Colonic mucosa (tissue), 4 donors: ENCODE data around the gene NMU. TPM values are rescaled to one million over a fixed set of nuclear protein-coding genes. Genes with fewer than 3 reads are reported as not detected.
A peak's percentile ranks its signal among the peaks of the same experiment; 100 is the strongest.

Experiments
- DNase-seq: peaks from one replicate; pipeline ENCODE4 v3.0.0-alpha.2; 2020
- H3K27ac ChIP-seq: fragments of 200-600 bp; one replicate; pipeline ENCODE4 v1.8.0; 2021
- H3K27me3 ChIP-seq: fragments of 200-600 bp; one replicate; pipeline ENCODE4 v1.8.0; 2021
- H3K36me3 ChIP-seq: fragments of 200-600 bp; one replicate; pipeline ENCODE4 v1.8.0; 2021
- H3K4me1 ChIP-seq: fragments of 200-600 bp; one replicate; pipeline ENCODE4 v1.8.0; 2021; ENCODE audit warnings: mild to moderate bottlenecking
- H3K4me3 ChIP-seq: fragments of 200-600 bp; one replicate; pipeline ENCODE4 v1.8.0; 2021
- H3K9ac ChIP-seq, 2 donors: one replicate each; pipeline ENCODE4 v1.7.0; 2013; ENCODE audit warnings: control low read depth in 2 of 2, low read depth in 2 of 2, low read length in 2 of 2
- H3K9me3 ChIP-seq: fragments of 200-600 bp; one replicate; pipeline ENCODE4 v1.8.0; 2021
- CTCF ChIP-seq: fragments of 200-600 bp; IDR thresholded peaks from one replicate; pipeline ENCODE4 v1.8.0; 2022; ENCODE audit warnings: antibody characterized with exemption, mild to moderate bottlenecking
- intact Hi-C: fragments of 100-400 bp; cut with DNase I; formaldehyde crosslinking; loops from one replicate; pipeline ENCODE4 v1.14.1; 2022
- total RNA-seq, 2 donors: library from RNA; stranded (reverse); fragmentation: NEBNext Ultra II Directional in 1 of 2; extraction: Animal tissue kit (Norgen Biotek cat#: 25700) in 1 of 2; gene quantifications; one replicate each; pipeline ENCODE4 v1.2.1, GENCODE V29; 2021
- donor health status: healthy.
- donor health status: DM: no; HTN: no; CAD: no.
- donor health status: DM: no; HTN: no; CAD: no.

The NMU gene
- total RNA-seq, 2 donors from 2014 or later: 0.66 to 1.9 TPM

GRCh38 chr4:55547466-55547770, 88.7 kb downstream of the NMU start:
- intact Hi-C loops: loop anchor here (10.0 kb wide), 1 partner anchor 113 kb away; no protein-coding TSS in a partner anchor

GRCh38 chr4:55546756-55547465, 89.2 kb downstream of the NMU start, which contains the start of gene CLOCK:
Gene CLOCK (minus strand): TSS chr4:55546909. CDS start chr4:55482785, 64,124 bp downstream.
- H3K4me1 ChIP-seq: no peaks in the 10 kb centered on the region
- intact Hi-C loops: loop anchor here (10.0 kb wide), 1 partner anchor 112 kb away; no protein-coding TSS in a partner anchor

More at GRCh38 chr4:55547466-55547770, 88.7 kb downstream of the NMU start:
- H3K4me3 ChIP-seq: peak overlapping the region; percentile 94
- H3K36me3 ChIP-seq: no peaks in the 10 kb centered on the region
- no peak for TF ChIP-seq CTCF
- peak overlapping the region; percentile 82 to 91 for H3K9ac ChIP-seq
- H3K27me3 ChIP-seq: no peaks in the 10 kb centered on the region
- no peaks in the 10 kb centered on the region for H3K4me1 ChIP-seq
- H3K9me3 ChIP-seq: no peaks in the 10 kb centered on the region
- peak overlapping the region; percentile 99 for H3K27ac ChIP-seq
- DNase-seq: no peak

GRCh38 chr4:55546506-55546755, 89.7 kb downstream of the NMU start:
- Histone ChIP-seq H3K27me3 (no peaks in the 10 kb centered on the region), H3K9me3 (no peaks in the 10 kb centered on the region), H3K27ac (peak overlapping the region; percentile 99), H3K36me3 (no peaks in the 10 kb centered on the region), H3K4me1 (no peaks in the 10 kb centered on the region), H3K9ac (peak overlapping the region; percentile 82 to 91), H3K4me3 (peak overlapping the region; percentile 94)
- no peak for TF ChIP-seq CTCF
- intact Hi-C loops: loop anchor here (10.0 kb wide), 1 partner anchor 112 kb away; no protein-coding TSS in a partner anchor
- DNase-seq: no peak

More at GRCh38 chr4:55546756-55547465, 89.2 kb downstream of the NMU start, which contains the start of gene CLOCK:
- no peaks in the 10 kb centered on the region for H3K9me3 ChIP-seq
- H3K4me3 ChIP-seq: peak within 1 kb of the TSS; percentile 94
- H3K27me3 ChIP-seq: no peaks in the 10 kb centered on the region
- peak; percentile 43 for TF ChIP-seq CTCF
- H3K27ac ChIP-seq: peak within 1 kb of the TSS; percentile 99
- no peaks in the 10 kb centered on the region for H3K36me3 ChIP-seq
- peak within 1 kb of the TSS; percentile 82 to 91 for H3K9ac ChIP-seq
- peak; percentile 83 for DNase-seq

- no peaks in the 10 kb centered on the region for H3K4me1 ChIP-seq
- peak; percentile 81 for DNase-seq
- no peaks in the 10 kb centered on the region for H3K9me3 ChIP-seq
- peak overlapping the region; percentile 70 to 91 for H3K9ac ChIP-seq
- TF ChIP-seq CTCF: no peak
- intact Hi-C loops: loop anchor here (10.0 kb wide), 1 partner anchor 111 kb away; no protein-coding TSS in a partner anchor
- H3K4me3 ChIP-seq: peak overlapping the region; percentile 94
- H3K27ac ChIP-seq: peak overlapping the region; percentile 99
- no peaks in the 10 kb centered on the region for H3K36me3 ChIP-seq
- H3K27me3 ChIP-seq: no peaks in the 10 kb centered on the region
Measured at GRCh38 chr4:55545641-55546505, 90.2 kb downstream of the NMU start.

Other genes with a start within 250 kb of the NMU start
- 10 to 100 TPM; 70.0 to 80.0 TPM for gene TMEM165, start 240.3 kb downstream of the NMU start, total RNA-seq
- 10 to 100 TPM; 18.4 to 20.8 TPM for gene CLOCK, start 89.4 kb downstream of the NMU start, total RNA-seq
- not detected for gene PDCL2, start 44.1 kb downstream of the NMU start, total RNA-seq
- gene EXOC1L, start 183.5 kb upstream of the NMU start, total RNA-seq: not detected
- gene EXOC1, start 217.3 kb upstream of the NMU start, total RNA-seq: 10 to 100 TPM; 28.9 to 31.8 TPM